GM12878 (cell line): ENCODE measurements around the gene ASPM. TPM values are rescaled to one million over a fixed set of nuclear protein-coding genes. Genes with fewer than 3 reads are reported as not detected.

ENCODE experiments used
- ATAC-seq: fragments of 200-7000 bp; cut with Tn5 transposase; 3 replicates; pipeline ENCODE4 v1.9.1; 2020; ENCODE audit warnings: mild to moderate bottlenecking, moderate library complexity
- BruUV-seq: library from RNA; stranded (reverse); fragments of 400-500 nt; replicated peaks from 2 replicates; lab custom pipeline; 2021; lab: Mats Ljungman, UMichigan
- CTCF ChIA-PET: fragments of 300-600 bp; sonication (Branson Sonifier 250); formaldehyde crosslinking; extraction: SDS; loops from one replicate; lab custom pipeline; 2021; ENCODE audit warnings: inconsistent platforms; lab: Yijun Ruan, JAX
- POLR2A ChIA-PET: fragments of 350-600 bp; formaldehyde crosslinking; extraction: SDS; loops from one replicate; lab custom pipeline; 2021; ENCODE audit warnings: inconsistent platforms; lab: Charles Lee
- RAD21 ChIA-PET: fragments of 300-600 bp; sonication (Branson Sonifier 250); formaldehyde crosslinking; loops from one replicate; lab custom pipeline; 2023; ENCODE audit warnings: antibody characterized with exemption; ENCODE audit not compliant: unreplicated experiment; lab: Charles Lee
- SMC1A ChIA-PET: fragments of 300-600 bp; sonication (Branson Sonifier 250); formaldehyde crosslinking; loops from one replicate; lab custom pipeline; 2023; ENCODE audit not compliant: unreplicated experiment, uncharacterized antibody; lab: Charles Lee
- DNase-seq: peaks from one replicate; pipeline ENCODE4 v3.0.0-alpha.2; 2011; ENCODE audit warnings: low read depth, low spot score
- FAIRE-seq: peaks from 3 replicates; lab custom pipeline; 2011; peaks lifted over from hg19 to GRCh38; lab: Jason Lieb, UNC
- H2AFZ ChIP-seq: 2 replicates; pipeline ENCODE4 v1.6.0; 2011; ENCODE audit warnings: low read depth, low read length, control low read depth; ENCODE audit not compliant: control insufficient read depth
- H3K27ac ChIP-seq: 2 replicates; pipeline ENCODE4 v1.5.1; 2011; ENCODE audit warnings: control low read depth; ENCODE audit not compliant: control insufficient read depth, insufficient read depth
- H3K27me3 ChIP-seq, 2 experiments: replicated peaks in 1 of 2; 2 replicates each; pipeline versions ENCODE4 v1.6.0 to v1.6.1; 2011; ENCODE audit warnings: low read length in 1 of 2; ENCODE audit not compliant: control insufficient read depth in 2 of 2, insufficient read depth in 2 of 2
- H3K36me3 ChIP-seq, 2 experiments: 2 replicates each; pipeline ENCODE4 v1.5.1; 2011; ENCODE audit warnings: low read length in 1 of 2; ENCODE audit not compliant: control insufficient read depth in 2 of 2, insufficient read depth in 2 of 2
- H3K4me1 ChIP-seq: 2 replicates; pipeline ENCODE4 v1.6.1; 2011; ENCODE audit warnings: mild to moderate bottlenecking, low read length, moderate library complexity, mixed read lengths; ENCODE audit not compliant: control insufficient read depth, insufficient read depth
- H3K4me2 ChIP-seq: 2 replicates; pipeline ENCODE4 v1.6.0; 2011; ENCODE audit warnings: control low read depth; ENCODE audit not compliant: control insufficient read depth, insufficient read depth
- H3K4me3 ChIP-seq: fragments of 200-600 bp; sonication (generic); 2 replicates; pipeline ENCODE4 v1.5.1; 2016
- H3K79me2 ChIP-seq: 2 replicates; pipeline ENCODE4 v1.6.0; 2011; ENCODE audit warnings: low read length; ENCODE audit not compliant: control insufficient read depth, insufficient read depth
- H3K9ac ChIP-seq: 2 replicates; pipeline ENCODE4 v1.8.0; 2011; ENCODE audit warnings: low read length, control low read depth, mixed read lengths; ENCODE audit not compliant: control insufficient read depth, insufficient read depth
- H3K9me3 ChIP-seq: replicated peaks from 3 replicates; pipeline ENCODE4 v1.5.1; 2011; ENCODE audit warnings: mild to moderate bottlenecking, low read length; ENCODE audit not compliant: control insufficient read depth, insufficient read depth
- H4K20me1 ChIP-seq: 2 replicates; pipeline ENCODE4 v1.6.0; 2011; ENCODE audit not compliant: control insufficient read depth, insufficient read depth
- CHD1 ChIP-seq: IDR thresholded peaks from 2 replicates; pipeline ENCODE4 v1.6.1; 2012; ENCODE audit warnings: low read depth, low read length, improper control_type of control experiment
- IRF4 ChIP-seq: IDR thresholded peaks from 2 replicates; pipeline ENCODE4 v1.6.1; 2011; ENCODE audit warnings: low read depth, low read length
- LARP7 ChIP-seq: fragments of 450-650 bp; IDR thresholded peaks from 2 replicates; pipeline ENCODE4 v1.6.1; 2017; ENCODE audit warnings: mild to moderate bottlenecking
- MYC ChIP-seq: IDR thresholded peaks from 2 replicates; pipeline ENCODE4 v1.6.1; 2011; ENCODE audit warnings: mild to moderate bottlenecking, low read length, moderate library complexity, inconsistent platforms; ENCODE audit not compliant: insufficient read depth, insufficient replicate concordance, insufficient read length, severe bottlenecking
- NR2F1 ChIP-seq: fragments of 450-650 bp; conservative IDR thresholded peaks from 2 replicates; pipeline ENCODE4 v1.6.1; 2017; ENCODE audit warnings: mild to moderate bottlenecking
- POU2F2 ChIP-seq: IDR thresholded peaks from 3 replicates; pipeline ENCODE4 v1.6.1; 2011; ENCODE audit warnings: low read depth, mild to moderate bottlenecking, low read length, borderline replicate concordance
- RELA ChIP-seq: fragments of 450-650 bp; IDR thresholded peaks from 2 replicates; pipeline ENCODE4 v1.8.0; 2014; ENCODE audit warnings: borderline replicate concordance; ENCODE audit not compliant: partially characterized antibody
- SIN3A ChIP-seq: IDR thresholded peaks from 2 replicates; pipeline ENCODE4 v1.6.1; 2012; ENCODE audit warnings: low read depth, low read length, improper control_type of control experiment
- TCF7 ChIP-seq: IDR thresholded peaks from 2 replicates; pipeline ENCODE4 v1.6.1; 2014; ENCODE audit warnings: antibody characterized with exemption, borderline replicate concordance
- WGBS: methylation state at CpG from one replicate; pipeline ENCODE4 v1.1.6; 2016; ENCODE audit warnings: low lambda C conversion rate; ENCODE audit not compliant: insufficient replicate concordance, insufficient coverage; ENCODE audit errors: missing lambda C conversion rate; 5-methylcytosine and 5-hydroxymethylcytosine counted together
- in situ Hi-C: fragments of 300-500 bp; cut with MboI; formaldehyde crosslinking; loops from 9 replicates; pipeline ENCODE4 v1.14.3; 2018; ENCODE audit warnings: mixed read lengths
- intact Hi-C: fragments of 100-400 bp; cut with micrococcal nuclease; formaldehyde crosslinking; loops from one replicate; pipeline ENCODE4 v1.14.2; 2022; ENCODE audit not compliant: unreplicated experiment
- polyA plus RNA-seq, 11 experiments: library from polyadenylated mRNA; depleted of rRNA in 4 of 11; unstranded in 6 of 11; stranded (reverse) in 5 of 11; fragments of >200 nt; fragmentation: Nextera tagmentation in 4 of 11; fragmentation: Illumina TruSeq in 1 of 11; extraction: Ambion mirVana in 4 of 11; extraction: Trizol in 1 of 11; gene quantifications; 1 replicate in 1 of 11; 2 replicates in 10 of 11; pipeline versions ENCODE4 v1.2.1 to v1.2.3, GENCODE V29; 2011 to 2016; ENCODE audit warnings: inconsistent platforms in 2 of 11, missing spikeins in 2 of 11, low read depth in 1 of 11
- total RNA-seq, 4 experiments: library from RNA; depleted of rRNA in 3 of 4; stranded (reverse); fragments of >200 nt in 3 of 4; fragmentation: Illumina TruSeq in 1 of 4; extraction: Trizol in 1 of 4; gene quantifications; 2 replicates each; pipeline versions ENCODE4 v1.2.1 to v1.2.3, GENCODE V29; 2013 to 2021
- TF ChIP-seq, protein P1 (sequence below): fragments of 450-650 bp; formaldehyde crosslinking; IDR thresholded peaks from 2 replicates; pipeline ENCODE4 v1.4.0; 2020; ENCODE audit warnings: mild to moderate bottlenecking, moderate library complexity
- TF ChIP-seq, protein P2 (sequence below): fragments of 450-650 bp; conservative IDR thresholded peaks from 2 replicates; pipeline ENCODE4 v1.6.1; 2017; ENCODE audit warnings: mild to moderate bottlenecking, moderate library complexity
- TF ChIP-seq, protein P3 (sequence below): IDR thresholded peaks from 2 replicates; pipeline ENCODE4 v1.6.1; 2011; ENCODE audit warnings: mild to moderate bottlenecking, low read depth, low read length, moderate library complexity; ENCODE audit not compliant: insufficient replicate concordance
- TF ChIP-seq, protein P4 (sequence below): IDR thresholded peaks from 2 replicates; pipeline ENCODE4 v1.6.1; 2012; ENCODE audit warnings: low read depth, low read length, improper control_type of control experiment

ASPM gene
- total and polyA plus RNA-seq, 10 of the 15 experiments (the other 5 are each of a cell fraction or from before 2014, with no cell fraction given), result 16.2 to 54.9 (median 26.4) TPM

DNA sequence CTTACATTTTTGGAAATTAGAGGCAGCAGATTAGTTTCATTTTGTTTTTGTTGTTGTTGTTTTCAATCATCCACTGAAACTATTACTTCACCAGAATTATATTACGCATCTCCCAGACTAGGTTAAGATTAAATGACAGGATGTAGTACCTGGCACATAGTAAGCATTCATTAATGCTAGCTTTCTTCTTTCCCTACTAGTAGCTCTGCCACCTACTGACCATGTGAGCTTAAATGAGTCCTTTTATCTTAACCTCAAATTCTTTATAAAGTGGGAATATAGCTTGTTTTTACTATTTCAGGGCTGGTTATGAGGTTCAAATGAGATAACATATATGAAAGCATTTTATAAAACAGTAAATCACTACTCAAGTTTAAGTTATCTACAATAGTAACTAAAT, 10.2 kb upstream of the ASPM start (continued):
- TF ChIP-seq, protein P1, sequence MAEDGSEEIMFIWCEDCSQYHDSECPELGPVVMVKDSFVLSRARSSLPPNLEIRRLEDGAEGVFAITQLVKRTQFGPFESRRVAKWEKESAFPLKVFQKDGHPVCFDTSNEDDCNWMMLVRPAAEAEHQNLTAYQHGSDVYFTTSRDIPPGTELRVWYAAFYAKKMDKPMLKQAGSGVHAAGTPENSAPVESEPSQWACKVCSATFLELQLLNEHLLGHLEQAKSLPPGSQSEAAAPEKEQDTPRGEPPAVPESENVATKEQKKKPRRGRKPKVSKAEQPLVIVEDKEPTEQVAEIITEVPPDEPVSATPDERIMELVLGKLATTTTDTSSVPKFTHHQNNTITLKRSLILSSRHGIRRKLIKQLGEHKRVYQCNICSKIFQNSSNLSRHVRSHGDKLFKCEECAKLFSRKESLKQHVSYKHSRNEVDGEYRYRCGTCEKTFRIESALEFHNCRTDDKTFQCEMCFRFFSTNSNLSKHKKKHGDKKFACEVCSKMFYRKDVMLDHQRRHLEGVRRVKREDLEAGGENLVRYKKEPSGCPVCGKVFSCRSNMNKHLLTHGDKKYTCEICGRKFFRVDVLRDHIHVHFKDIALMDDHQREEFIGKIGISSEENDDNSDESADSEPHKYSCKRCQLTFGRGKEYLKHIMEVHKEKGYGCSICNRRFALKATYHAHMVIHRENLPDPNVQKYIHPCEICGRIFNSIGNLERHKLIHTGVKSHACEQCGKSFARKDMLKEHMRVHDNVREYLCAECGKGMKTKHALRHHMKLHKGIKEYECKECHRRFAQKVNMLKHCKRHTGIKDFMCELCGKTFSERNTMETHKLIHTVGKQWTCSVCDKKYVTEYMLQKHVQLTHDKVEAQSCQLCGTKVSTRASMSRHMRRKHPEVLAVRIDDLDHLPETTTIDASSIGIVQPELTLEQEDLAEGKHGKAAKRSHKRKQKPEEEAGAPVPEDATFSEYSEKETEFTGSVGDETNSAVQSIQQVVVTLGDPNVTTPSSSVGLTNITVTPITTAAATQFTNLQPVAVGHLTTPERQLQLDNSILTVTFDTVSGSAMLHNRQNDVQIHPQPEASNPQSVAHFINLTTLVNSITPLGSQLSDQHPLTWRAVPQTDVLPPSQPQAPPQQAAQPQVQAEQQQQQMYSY (CRISPR knock-in tag), result no peak
- no peak for TF ChIP-seq CHD1
- no peak for TF ChIP-seq RELA
- TF ChIP-seq, protein P2, sequence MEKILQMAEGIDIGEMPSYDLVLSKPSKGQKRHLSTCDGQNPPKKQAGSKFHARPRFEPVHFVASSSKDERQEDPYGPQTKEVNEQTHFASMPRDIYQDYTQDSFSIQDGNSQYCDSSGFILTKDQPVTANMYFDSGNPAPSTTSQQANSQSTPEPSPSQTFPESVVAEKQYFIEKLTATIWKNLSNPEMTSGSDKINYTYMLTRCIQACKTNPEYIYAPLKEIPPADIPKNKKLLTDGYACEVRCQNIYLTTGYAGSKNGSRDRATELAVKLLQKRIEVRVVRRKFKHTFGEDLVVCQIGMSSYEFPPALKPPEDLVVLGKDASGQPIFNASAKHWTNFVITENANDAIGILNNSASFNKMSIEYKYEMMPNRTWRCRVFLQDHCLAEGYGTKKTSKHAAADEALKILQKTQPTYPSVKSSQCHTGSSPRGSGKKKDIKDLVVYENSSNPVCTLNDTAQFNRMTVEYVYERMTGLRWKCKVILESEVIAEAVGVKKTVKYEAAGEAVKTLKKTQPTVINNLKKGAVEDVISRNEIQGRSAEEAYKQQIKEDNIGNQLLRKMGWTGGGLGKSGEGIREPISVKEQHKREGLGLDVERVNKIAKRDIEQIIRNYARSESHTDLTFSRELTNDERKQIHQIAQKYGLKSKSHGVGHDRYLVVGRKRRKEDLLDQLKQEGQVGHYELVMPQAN, result no peak
- no peak for TF ChIP-seq MYC

DNA sequence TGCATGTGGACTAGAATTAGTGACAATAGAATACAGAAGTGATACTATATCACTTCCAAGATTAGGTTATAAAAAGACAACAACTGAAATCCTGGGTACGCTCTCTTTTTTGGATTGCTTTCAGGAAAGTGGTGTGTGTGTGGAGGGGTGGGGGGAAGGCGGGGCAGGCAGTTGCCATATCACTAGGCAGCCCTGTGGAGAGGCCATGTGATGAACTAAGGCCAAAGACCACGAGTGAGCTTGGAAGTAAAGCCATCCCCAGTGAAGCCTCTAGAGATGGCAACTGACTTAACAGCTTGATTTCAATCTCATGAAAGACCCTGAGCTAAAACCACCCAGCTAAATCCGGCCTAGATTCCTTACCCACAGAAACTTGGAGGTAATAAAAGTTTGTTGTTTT, 6.2 kb upstream of the ASPM start:
- ChIA-PET POLR2A (interaction anchor here (1.2 to 1.3 kb wide), 2 partner anchors 9 to 10 kb away, joined by 3 read pairs; no protein-coding TSS in a partner anchor), RAD21 (interaction anchor here (1.0 kb wide), 1 partner anchor 9 kb away, joined by 4 read pairs; no protein-coding TSS in a partner anchor), SMC1A (interaction anchor here (0.8 to 1.3 kb wide), 3 partner anchors 9 to 27 kb away, joined by 3 to 4 read pairs (median 4); no protein-coding TSS in a partner anchor), CTCF (interaction anchor here (0.7 to 1.7 kb wide), 4 partner anchors 9 to 38 kb away, joined by 3 to 5 read pairs (median 5); no protein-coding TSS in a partner anchor)
- H3K4me1 ChIP-seq, result no peaks in the 10 kb centered on the region
- H3K27ac ChIP-seq, result no peak overlapping the region
- 70% methylated on average over 4 of the region's 4 CpGs for WGBS
- H3K79me2 ChIP-seq, result no peaks in the 10 kb centered on the region
- H3K4me3 ChIP-seq, result no peak overlapping the region
- no TSS peak for BruUV-seq
- no peak overlapping the region for H3K4me2 ChIP-seq
- no peak overlapping the region for H2AFZ ChIP-seq
- H3K36me3 ChIP-seq, result no peaks in the 10 kb centered on the region
- H3K9me3 ChIP-seq, result no peaks in the 10 kb centered on the region
- FAIRE-seq (no peak), ATAC-seq (no peak), DNase-seq (no peak)
- no peak overlapping the region for H3K9ac ChIP-seq
- intact Hi-C loops, result no loop called here
- H4K20me1 ChIP-seq, result no peaks in the 10 kb centered on the region
- H3K27me3 ChIP-seq, result no peaks in the 10 kb centered on the region
- in situ Hi-C loops, result no loop called here
- TF ChIP-seq, protein P3, sequence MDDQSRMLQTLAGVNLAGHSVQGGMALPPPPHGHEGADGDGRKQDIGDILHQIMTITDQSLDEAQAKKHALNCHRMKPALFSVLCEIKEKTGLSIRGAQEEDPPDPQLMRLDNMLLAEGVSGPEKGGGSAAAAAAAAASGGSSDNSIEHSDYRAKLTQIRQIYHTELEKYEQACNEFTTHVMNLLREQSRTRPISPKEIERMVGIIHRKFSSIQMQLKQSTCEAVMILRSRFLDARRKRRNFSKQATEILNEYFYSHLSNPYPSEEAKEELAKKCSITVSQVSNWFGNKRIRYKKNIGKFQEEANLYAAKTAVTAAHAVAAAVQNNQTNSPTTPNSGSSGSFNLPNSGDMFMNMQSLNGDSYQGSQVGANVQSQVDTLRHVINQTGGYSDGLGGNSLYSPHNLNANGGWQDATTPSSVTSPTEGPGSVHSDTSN, result no peak
- TF ChIP-seq TCF7 (no peak), LARP7 (no peak), SIN3A (no peak), POU2F2 (no peak), IRF4 (no peak), NR2F1 (no peak)
- TF ChIP-seq, protein P4, sequence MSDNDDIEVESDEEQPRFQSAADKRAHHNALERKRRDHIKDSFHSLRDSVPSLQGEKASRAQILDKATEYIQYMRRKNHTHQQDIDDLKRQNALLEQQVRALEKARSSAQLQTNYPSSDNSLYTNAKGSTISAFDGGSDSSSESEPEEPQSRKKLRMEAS, result no peak
